ENCODE results near the gene RUBCN.
"Not testable (repeated sequence)": the region's sequence is repeated elsewhere in the genome, so short reads cannot be mapped to it uniquely, and the experiment has no call there.

Gene RUBCN

DNA sequence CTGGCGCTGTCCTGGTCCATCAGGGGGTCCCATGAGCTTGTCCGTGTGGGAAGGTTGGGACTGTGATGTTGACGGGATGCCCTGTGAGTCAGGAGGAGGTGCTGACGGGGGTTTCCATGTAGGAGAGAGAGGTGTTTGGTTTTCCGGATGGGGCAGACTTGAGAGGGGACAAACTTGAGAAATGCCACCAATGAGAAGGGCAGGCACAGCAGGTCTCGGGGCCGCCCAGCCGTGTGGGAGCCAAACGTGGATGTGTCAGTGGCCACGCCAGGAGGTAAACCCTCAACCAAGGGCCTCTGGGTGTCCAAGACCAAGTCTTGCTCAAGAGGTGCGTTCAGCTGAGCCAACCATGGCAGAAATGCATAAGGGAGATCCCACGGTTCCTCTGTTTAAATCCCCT lies 105.9 kb downstream of the RUBCN start:
- ATAC-seq = not testable (repeated sequence)

DNA sequence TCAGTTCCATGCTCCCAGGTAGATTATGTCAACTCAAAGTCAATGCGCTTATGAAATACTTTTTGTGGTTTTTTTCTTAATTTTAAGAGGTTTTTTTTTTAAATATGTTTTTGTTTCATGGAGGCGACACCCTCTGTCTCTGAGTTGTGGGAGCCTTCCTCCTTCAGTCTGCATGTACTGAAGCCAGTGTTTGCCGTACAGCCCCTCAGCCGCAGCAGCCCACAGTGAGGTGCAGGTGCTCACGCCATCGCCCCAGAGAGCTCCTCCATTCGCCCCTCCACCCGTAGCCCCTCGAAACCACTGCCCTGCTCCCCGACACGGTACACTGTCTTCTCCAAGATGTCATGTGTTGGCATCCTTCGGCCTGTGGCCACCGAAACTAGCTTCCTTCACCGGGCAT lies 107.4 kb downstream of the RUBCN start:
- not testable (repeated sequence) for ATAC-seq

- peak; percentile 76 for ATAC-seq
Measured at GRCh38 chr3:197627772-197628523, 108.8 kb downstream of the RUBCN start.

DNA sequence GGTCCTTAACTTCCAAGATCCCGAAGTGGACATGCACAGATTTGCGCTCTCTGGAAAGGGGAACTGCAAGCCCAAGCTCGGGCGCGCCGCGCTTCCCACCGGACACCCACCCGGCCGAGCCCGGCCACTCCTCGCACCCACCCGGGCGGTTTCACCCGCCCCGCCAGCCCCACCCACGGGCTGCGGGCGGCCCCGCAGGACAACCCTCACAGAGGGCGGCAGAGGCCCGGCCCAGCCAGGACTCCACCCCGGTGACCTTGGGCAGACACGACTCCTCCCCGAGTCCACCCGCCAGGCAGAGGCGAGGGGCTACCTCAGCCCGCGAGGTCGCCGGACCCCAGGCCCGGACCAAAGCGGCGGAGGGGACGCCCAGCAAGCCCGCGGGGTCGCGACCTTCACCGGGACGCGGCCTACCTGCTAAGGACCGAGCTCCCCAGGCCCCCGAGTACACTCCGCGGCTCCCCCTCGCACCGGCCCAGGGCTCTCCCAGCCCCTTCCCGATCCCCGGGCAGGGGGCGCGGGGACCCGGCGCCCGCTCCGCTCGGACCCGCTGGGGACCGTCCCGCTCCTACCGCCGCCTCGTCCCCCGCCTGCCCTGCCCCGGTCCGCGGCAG lies 109.4 kb downstream of the RUBCN start:
- peak; percentile 73 for ATAC-seq

- ATAC-seq = peak; percentile 83
Measured at GRCh38 chr3:197626404-197627157, 110.1 kb downstream of the RUBCN start.

GRCh38 chr3:197621478-197621877 lies 115.2 kb downstream of the RUBCN start:
- ATAC-seq = not testable (repeated sequence)
